Dermis lymphatic vessel endothelial cell (primary cell): Measurements from ENCODE around the gene KICS2. TPM values are rescaled to one million over a fixed set of nuclear protein-coding genes. Genes with fewer than 3 reads are reported as not detected.

Source experiments
- total RNA-seq: library from RNA; depleted of rRNA; stranded (reverse); fragments of >200 nt; gene quantifications from 2 replicates; pipeline ENCODE4 v1.2.1, GENCODE V29; 2014

KICS2 gene
- 2.6 and 5.3 TPM in 2 replicates for total RNA-seq

GRCh38 chr12:64222009-64222765, at the start of gene KICS2:
TSS of gene KICS2 (minus strand) at chr12:64222296. CDS start at chr12:64222237, 59 bp downstream.

Other genes with a start within 250 kb of the KICS2 start
- gene C12orf56, start 168.5 kb upstream of the KICS2 start, total RNA-seq, result not detected in 2 replicates
- 38.1 and 59.0 TPM in 2 replicates for gene XPOT, start 182.1 kb upstream of the KICS2 start, total RNA-seq
- gene TBK1, start 229.8 kb upstream of the KICS2 start, total RNA-seq, result 31.5 and 39.2 TPM in 2 replicates